ENCODE data around the gene SNCA. TPM values are rescaled to one million over a fixed set of nuclear protein-coding genes. Genes with fewer than 3 reads are reported as not detected.

The SNCA gene
- total RNA-seq, 1 donor from 2014 or later = 6.5 TPM

- ATAC-seq = no peak
Measured at GRCh38 chr4:89813197-89813596, 23.8 kb downstream of the SNCA start.

GRCh38 chr4:89807441-89808140 is 29.4 kb downstream of the SNCA start:
- ATAC-seq = no peak

- ATAC-seq = no peak
Measured at GRCh38 chr4:89805297-89805696, 31.7 kb downstream of the SNCA start.

- ATAC-seq = no peak
Measured at GRCh38 chr4:89803915-89804314, 33.0 kb downstream of the SNCA start.

- no peak for ATAC-seq
Measured at GRCh38 chr4:89803036-89803435, 33.9 kb downstream of the SNCA start.

GRCh38 chr4:89800527-89801103 is 36.3 kb downstream of the SNCA start:
- ATAC-seq = peak; percentile 6

GRCh38 chr4:89800012-89800516 is 36.9 kb downstream of the SNCA start:
- peak; percentile 99 for ATAC-seq

- no peak for ATAC-seq
Measured at GRCh38 chr4:89799071-89799470, 37.9 kb downstream of the SNCA start.

GRCh38 chr4:89797117-89797516 is 39.8 kb downstream of the SNCA start:
- peak; percentile 29 for ATAC-seq

GRCh38 chr4:89788206-89789072 is 48.5 kb downstream of the SNCA start:
- no peak for ATAC-seq

- no peak for ATAC-seq
Measured at GRCh38 chr4:89784686-89785231, 52.2 kb downstream of the SNCA start.

GRCh38 chr4:89781321-89781720 is 55.6 kb downstream of the SNCA start:
- no peak for ATAC-seq

GRCh38 chr4:89773805-89774204 is 63.2 kb downstream of the SNCA start:
- ATAC-seq = no peak

- ATAC-seq = no peak
Measured at GRCh38 chr4:89769856-89770255, 67.1 kb downstream of the SNCA start.

GRCh38 chr4:89767924-89768323 is 69.0 kb downstream of the SNCA start:
- no peak for ATAC-seq

- ATAC-seq = no peak
Measured at GRCh38 chr4:89765966-89766365, 71.0 kb downstream of the SNCA start.

- ATAC-seq = no peak
Measured at GRCh38 chr4:89765528-89765927, 71.4 kb downstream of the SNCA start.

- ATAC-seq = no peak
Measured at GRCh38 chr4:89762311-89762710, 74.7 kb downstream of the SNCA start.

- no peak for ATAC-seq
Measured at GRCh38 chr4:89759426-89759825, 77.5 kb downstream of the SNCA start.

- no peak for ATAC-seq
Measured at GRCh38 chr4:89757154-89757719, 79.7 kb downstream of the SNCA start.

GRCh38 chr4:89755220-89755619 is 81.7 kb downstream of the SNCA start:
- no peak for ATAC-seq

- no peak for ATAC-seq
Measured at GRCh38 chr4:89754531-89754930, 82.4 kb downstream of the SNCA start.

GRCh38 chr4:89753601-89754066 is 83.3 kb downstream of the SNCA start:
- peak; percentile 93 for ATAC-seq
